GM23338 (cell line): ENCODE data around the gene RIMS1. TPM values are rescaled to one million over a fixed set of nuclear protein-coding genes. Genes with fewer than 3 reads are reported as not detected.

Experiments used
- ATAC-seq: fragments of 200-7000 bp; cut with Tn5 transposase; 3 replicates; pipeline ENCODE4 v1.9.1; 2020
- DNase-seq: peaks from one replicate; pipeline ENCODE4 v3.0.0-alpha.2; 2015; ENCODE audit warnings: low spot score
- H2AFZ ChIP-seq: fragments of 200-600 bp; sonication (generic); 2 replicates; pipeline ENCODE4 v1.8.0; 2016; ENCODE audit warnings: antibody characterized with exemption, mild to moderate bottlenecking, moderate library complexity
- H3F3A ChIP-seq: fragments of 200-600 bp; sonication (generic); replicated peaks from 2 replicates; pipeline ENCODE4 v1.8.0; 2017; ENCODE audit warnings: antibody characterized with exemption, mixed run types, low read depth
- H3K27ac ChIP-seq: fragments of 200-600 bp; sonication (generic); 2 replicates; pipeline ENCODE4 v1.6.1; 2016; ENCODE audit warnings: low read depth
- H3K27me3 ChIP-seq: fragments of 200-600 bp; sonication (generic); 2 replicates; pipeline ENCODE4 v1.8.0; 2016; ENCODE audit warnings: mild to moderate bottlenecking, mixed run types, moderate library complexity; ENCODE audit not compliant: insufficient read depth
- H3K36me3 ChIP-seq: fragments of 200-600 bp; sonication (generic); 2 replicates; pipeline ENCODE4 v1.8.0; 2016; ENCODE audit warnings: mild to moderate bottlenecking; ENCODE audit not compliant: insufficient read depth
- H3K4me1 ChIP-seq: fragments of 200-600 bp; sonication (generic); 2 replicates; pipeline ENCODE4 v1.8.0; 2016; ENCODE audit warnings: mild to moderate bottlenecking, moderate library complexity; ENCODE audit not compliant: insufficient read depth
- H3K4me2 ChIP-seq: fragments of 200-600 bp; sonication (generic); 2 replicates; pipeline ENCODE4 v1.7.1; 2017; ENCODE audit warnings: mixed run types
- H3K4me3 ChIP-seq: fragments of 200-600 bp; sonication (generic); 2 replicates; pipeline ENCODE4 v1.6.1; 2016; ENCODE audit warnings: mixed run types
- H3K79me2 ChIP-seq: fragments of 200-600 bp; sonication (generic); replicated peaks from 2 replicates; pipeline ENCODE4 v1.8.0; 2017; ENCODE audit warnings: mild to moderate bottlenecking; ENCODE audit not compliant: insufficient read depth
- H3K9me2 ChIP-seq: fragments of 200-600 bp; sonication (generic); 2 replicates; pipeline ENCODE4 v1.8.0; 2017; ENCODE audit not compliant: insufficient read depth
- H4K20me1 ChIP-seq: fragments of 200-600 bp; sonication (generic); replicated peaks from 2 replicates; pipeline ENCODE4 v1.8.0; 2017; ENCODE audit warnings: mild to moderate bottlenecking; ENCODE audit not compliant: insufficient read depth
- H3K27ac Mint-ChIP-seq: 2 replicates; pipeline ENCODE4 v1.8.0; 2020; ENCODE audit warnings: inconsistent platforms, mild to moderate bottlenecking, moderate library complexity, mixed read lengths
- H3K27me3 Mint-ChIP-seq: 3 replicates; pipeline ENCODE4 v1.8.0; 2022; ENCODE audit warnings: low read depth, mild to moderate bottlenecking, moderate library complexity, mixed read lengths, inconsistent platforms; ENCODE audit not compliant: insufficient read depth, poor library complexity
- H3K36me3 Mint-ChIP-seq: 3 replicates; pipeline ENCODE4 v1.8.0; 2021; ENCODE audit warnings: low read depth, mild to moderate bottlenecking, inconsistent platforms, moderate library complexity, mixed read lengths
- H3K4me1 Mint-ChIP-seq: 3 replicates; pipeline ENCODE4 v1.8.0; 2020; ENCODE audit warnings: mild to moderate bottlenecking, inconsistent platforms, mixed read lengths
- H3K4me3 Mint-ChIP-seq: 3 replicates; pipeline ENCODE4 v1.8.0; 2021; ENCODE audit warnings: moderate library complexity, mild to moderate bottlenecking, inconsistent platforms, mixed read lengths
- H3K9me3 Mint-ChIP-seq: 3 replicates; pipeline ENCODE4 v1.8.0; 2020; ENCODE audit warnings: moderate library complexity, mild to moderate bottlenecking, inconsistent platforms, mixed read lengths
- CREB1 ChIP-seq: fragments of 250-450 bp; sonication (Bioruptor Pico); IDR thresholded peaks from 2 replicates; pipeline ENCODE4 v1.5.0; 2020; ENCODE audit warnings: low read depth, mild to moderate bottlenecking, moderate library complexity
- EZH2 ChIP-seq: fragments of 200-600 bp; sonication (generic); IDR thresholded peaks from one replicate; pipeline ENCODE4 v1.8.0; 2017; ENCODE audit warnings: antibody characterized with exemption, mild to moderate bottlenecking, low read depth; ENCODE audit not compliant: unreplicated experiment
- EZH2phosphoT487 ChIP-seq: fragments of 200-600 bp; sonication (generic); IDR thresholded peaks from one replicate; pipeline ENCODE4 v1.8.1; 2018; ENCODE audit warnings: antibody characterized with exemption; ENCODE audit not compliant: unreplicated experiment
- JUNB ChIP-seq: IDR thresholded peaks from one replicate; pipeline ENCODE4 v1.6.1; 2016; ENCODE audit warnings: antibody characterized with exemption; ENCODE audit not compliant: unreplicated experiment
- NANOG ChIP-seq: IDR thresholded peaks from 2 replicates; pipeline ENCODE4 v1.6.1; 2016; ENCODE audit warnings: antibody characterized with exemption, borderline replicate concordance
- POLR2AphosphoS5 ChIP-seq: IDR thresholded peaks from 2 replicates; pipeline ENCODE4 v1.6.1; 2016; ENCODE audit warnings: antibody characterized with exemption, low read depth
- STAT1 ChIP-seq: IDR thresholded peaks from one replicate; pipeline ENCODE4 v1.6.1; 2016; ENCODE audit warnings: antibody characterized with exemption; ENCODE audit not compliant: unreplicated experiment
- ZNF114 ChIP-seq: fragments of 250-450 bp; sonication (Bioruptor Pico); IDR thresholded peaks from 2 replicates; pipeline ENCODE4 v1.5.0; 2020; ENCODE audit warnings: mild to moderate bottlenecking, moderate library complexity
- ZNF331 ChIP-seq: fragments of 250-450 bp; sonication (Bioruptor Pico); IDR thresholded peaks from 2 replicates; pipeline ENCODE4 v1.5.0; 2020; ENCODE audit warnings: low read depth, mild to moderate bottlenecking, moderate library complexity
- polyA plus RNA-seq: library from polyadenylated mRNA; unstranded; fragments of >200 nt; fragmentation: Nextera tagmentation; extraction: Ambion mirVana; gene quantifications from 2 replicates; pipeline ENCODE4 v1.2.1, GENCODE V29; 2016
- total RNA-seq: library from RNA; depleted of rRNA; stranded (reverse); fragments of >200 nt; shearing (Covaris generic); gene quantifications from 2 replicates; pipeline ENCODE4 v1.2.3, GENCODE V29; 2014
- TF ChIP-seq, protein P1 (sequence below), 2 experiments: fragments of 200-600 bp in 1 of 2; sonication (generic) in 1 of 2; conservative IDR thresholded peaks; 2 replicates each; pipeline versions ENCODE4 v1.5.1 to v1.6.1; 2016 to 2017; ENCODE audit warnings: antibody characterized with exemption in 2 of 2, low read depth in 2 of 2, mild to moderate bottlenecking in 2 of 2, moderate library complexity in 1 of 2
- TF ChIP-seq, protein P2 (sequence below): IDR thresholded peaks from one replicate; pipeline ENCODE4 v1.6.1; 2018; ENCODE audit warnings: antibody characterized with exemption; ENCODE audit not compliant: unreplicated experiment
- TF ChIP-seq, protein P3 (sequence below): IDR thresholded peaks from 2 replicates; pipeline ENCODE4 v1.6.1; 2016; ENCODE audit warnings: antibody characterized with exemption
- TF ChIP-seq, protein P4 (sequence below): fragments of 250-450 bp; sonication (Bioruptor Pico); IDR thresholded peaks from 2 replicates; pipeline ENCODE4 v1.5.0; 2020; ENCODE audit warnings: mild to moderate bottlenecking, moderate library complexity

Gene RIMS1
- total and polyA plus RNA-seq, 2 experiments from 2014 or later = 0.89 to 4.0 TPM

DNA sequence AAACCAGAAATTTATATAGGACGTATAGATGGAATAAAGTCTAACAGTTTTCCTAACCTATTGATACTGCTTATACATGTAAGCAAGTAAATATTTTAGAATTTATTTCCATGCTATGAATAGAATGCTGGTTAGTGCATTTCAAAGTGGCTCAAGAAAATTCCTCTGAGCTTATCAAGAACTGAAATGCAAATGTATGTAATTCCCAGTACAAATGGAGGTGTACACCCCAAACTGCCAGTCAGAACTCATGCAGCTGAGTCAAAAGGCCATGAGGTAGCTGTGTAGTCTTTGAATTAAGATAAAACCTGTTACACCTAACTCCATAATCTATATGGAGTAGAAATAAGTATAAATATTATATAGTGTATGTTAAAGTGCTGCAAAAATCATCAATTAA is 503.3 kb downstream of the RIMS1 start:
- no peaks in the 10 kb centered on the region for H3K27me3 Mint-ChIP-seq
- ATAC-seq (no peak), DNase-seq (no peak)
- no peaks in the 10 kb centered on the region for H3K9me2 ChIP-seq
- no peak overlapping the region for H3K27ac Mint-ChIP-seq
- H3K79me2 ChIP-seq = no peaks in the 10 kb centered on the region
- H3F3A ChIP-seq = no peaks in the 10 kb centered on the region
- H3K4me2 ChIP-seq = no peak overlapping the region
- H3K27ac ChIP-seq = no peak overlapping the region
- H2AFZ ChIP-seq = no peak overlapping the region
- no peaks in the 10 kb centered on the region for H3K9me3 Mint-ChIP-seq
- no peak overlapping the region for H3K4me3 ChIP-seq
- no peaks in the 10 kb centered on the region for H3K4me1 ChIP-seq
- H3K36me3 Mint-ChIP-seq = no peaks in the 10 kb centered on the region
- H4K20me1 ChIP-seq = no peaks in the 10 kb centered on the region
- H3K4me3 Mint-ChIP-seq = no peak overlapping the region
- H3K4me1 Mint-ChIP-seq = no peaks in the 10 kb centered on the region
- TF ChIP-seq, protein P1, sequence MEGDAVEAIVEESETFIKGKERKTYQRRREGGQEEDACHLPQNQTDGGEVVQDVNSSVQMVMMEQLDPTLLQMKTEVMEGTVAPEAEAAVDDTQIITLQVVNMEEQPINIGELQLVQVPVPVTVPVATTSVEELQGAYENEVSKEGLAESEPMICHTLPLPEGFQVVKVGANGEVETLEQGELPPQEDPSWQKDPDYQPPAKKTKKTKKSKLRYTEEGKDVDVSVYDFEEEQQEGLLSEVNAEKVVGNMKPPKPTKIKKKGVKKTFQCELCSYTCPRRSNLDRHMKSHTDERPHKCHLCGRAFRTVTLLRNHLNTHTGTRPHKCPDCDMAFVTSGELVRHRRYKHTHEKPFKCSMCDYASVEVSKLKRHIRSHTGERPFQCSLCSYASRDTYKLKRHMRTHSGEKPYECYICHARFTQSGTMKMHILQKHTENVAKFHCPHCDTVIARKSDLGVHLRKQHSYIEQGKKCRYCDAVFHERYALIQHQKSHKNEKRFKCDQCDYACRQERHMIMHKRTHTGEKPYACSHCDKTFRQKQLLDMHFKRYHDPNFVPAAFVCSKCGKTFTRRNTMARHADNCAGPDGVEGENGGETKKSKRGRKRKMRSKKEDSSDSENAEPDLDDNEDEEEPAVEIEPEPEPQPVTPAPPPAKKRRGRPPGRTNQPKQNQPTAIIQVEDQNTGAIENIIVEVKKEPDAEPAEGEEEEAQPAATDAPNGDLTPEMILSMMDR (conservative IDR thresholded peaks at IDR 0.05; ENCODE audit: low read depth in 2 of 2) = no peak
- no peak for TF ChIP-seq JUNB
- no peak for TF ChIP-seq CREB1
- no peak for TF ChIP-seq ZNF114 (CRISPR knock-in tag)
- TF ChIP-seq, protein P2, sequence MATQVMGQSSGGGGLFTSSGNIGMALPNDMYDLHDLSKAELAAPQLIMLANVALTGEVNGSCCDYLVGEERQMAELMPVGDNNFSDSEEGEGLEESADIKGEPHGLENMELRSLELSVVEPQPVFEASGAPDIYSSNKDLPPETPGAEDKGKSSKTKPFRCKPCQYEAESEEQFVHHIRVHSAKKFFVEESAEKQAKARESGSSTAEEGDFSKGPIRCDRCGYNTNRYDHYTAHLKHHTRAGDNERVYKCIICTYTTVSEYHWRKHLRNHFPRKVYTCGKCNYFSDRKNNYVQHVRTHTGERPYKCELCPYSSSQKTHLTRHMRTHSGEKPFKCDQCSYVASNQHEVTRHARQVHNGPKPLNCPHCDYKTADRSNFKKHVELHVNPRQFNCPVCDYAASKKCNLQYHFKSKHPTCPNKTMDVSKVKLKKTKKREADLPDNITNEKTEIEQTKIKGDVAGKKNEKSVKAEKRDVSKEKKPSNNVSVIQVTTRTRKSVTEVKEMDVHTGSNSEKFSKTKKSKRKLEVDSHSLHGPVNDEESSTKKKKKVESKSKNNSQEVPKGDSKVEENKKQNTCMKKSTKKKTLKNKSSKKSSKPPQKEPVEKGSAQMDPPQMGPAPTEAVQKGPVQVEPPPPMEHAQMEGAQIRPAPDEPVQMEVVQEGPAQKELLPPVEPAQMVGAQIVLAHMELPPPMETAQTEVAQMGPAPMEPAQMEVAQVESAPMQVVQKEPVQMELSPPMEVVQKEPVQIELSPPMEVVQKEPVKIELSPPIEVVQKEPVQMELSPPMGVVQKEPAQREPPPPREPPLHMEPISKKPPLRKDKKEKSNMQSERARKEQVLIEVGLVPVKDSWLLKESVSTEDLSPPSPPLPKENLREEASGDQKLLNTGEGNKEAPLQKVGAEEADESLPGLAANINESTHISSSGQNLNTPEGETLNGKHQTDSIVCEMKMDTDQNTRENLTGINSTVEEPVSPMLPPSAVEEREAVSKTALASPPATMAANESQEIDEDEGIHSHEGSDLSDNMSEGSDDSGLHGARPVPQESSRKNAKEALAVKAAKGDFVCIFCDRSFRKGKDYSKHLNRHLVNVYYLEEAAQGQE = no peak
- no peak for TF ChIP-seq EZH2
- no peak for TF ChIP-seq NANOG
- TF ChIP-seq, protein P3, sequence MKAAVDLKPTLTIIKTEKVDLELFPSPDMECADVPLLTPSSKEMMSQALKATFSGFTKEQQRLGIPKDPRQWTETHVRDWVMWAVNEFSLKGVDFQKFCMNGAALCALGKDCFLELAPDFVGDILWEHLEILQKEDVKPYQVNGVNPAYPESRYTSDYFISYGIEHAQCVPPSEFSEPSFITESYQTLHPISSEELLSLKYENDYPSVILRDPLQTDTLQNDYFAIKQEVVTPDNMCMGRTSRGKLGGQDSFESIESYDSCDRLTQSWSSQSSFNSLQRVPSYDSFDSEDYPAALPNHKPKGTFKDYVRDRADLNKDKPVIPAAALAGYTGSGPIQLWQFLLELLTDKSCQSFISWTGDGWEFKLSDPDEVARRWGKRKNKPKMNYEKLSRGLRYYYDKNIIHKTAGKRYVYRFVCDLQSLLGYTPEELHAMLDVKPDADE = no peak
- TF ChIP-seq, protein P4, sequence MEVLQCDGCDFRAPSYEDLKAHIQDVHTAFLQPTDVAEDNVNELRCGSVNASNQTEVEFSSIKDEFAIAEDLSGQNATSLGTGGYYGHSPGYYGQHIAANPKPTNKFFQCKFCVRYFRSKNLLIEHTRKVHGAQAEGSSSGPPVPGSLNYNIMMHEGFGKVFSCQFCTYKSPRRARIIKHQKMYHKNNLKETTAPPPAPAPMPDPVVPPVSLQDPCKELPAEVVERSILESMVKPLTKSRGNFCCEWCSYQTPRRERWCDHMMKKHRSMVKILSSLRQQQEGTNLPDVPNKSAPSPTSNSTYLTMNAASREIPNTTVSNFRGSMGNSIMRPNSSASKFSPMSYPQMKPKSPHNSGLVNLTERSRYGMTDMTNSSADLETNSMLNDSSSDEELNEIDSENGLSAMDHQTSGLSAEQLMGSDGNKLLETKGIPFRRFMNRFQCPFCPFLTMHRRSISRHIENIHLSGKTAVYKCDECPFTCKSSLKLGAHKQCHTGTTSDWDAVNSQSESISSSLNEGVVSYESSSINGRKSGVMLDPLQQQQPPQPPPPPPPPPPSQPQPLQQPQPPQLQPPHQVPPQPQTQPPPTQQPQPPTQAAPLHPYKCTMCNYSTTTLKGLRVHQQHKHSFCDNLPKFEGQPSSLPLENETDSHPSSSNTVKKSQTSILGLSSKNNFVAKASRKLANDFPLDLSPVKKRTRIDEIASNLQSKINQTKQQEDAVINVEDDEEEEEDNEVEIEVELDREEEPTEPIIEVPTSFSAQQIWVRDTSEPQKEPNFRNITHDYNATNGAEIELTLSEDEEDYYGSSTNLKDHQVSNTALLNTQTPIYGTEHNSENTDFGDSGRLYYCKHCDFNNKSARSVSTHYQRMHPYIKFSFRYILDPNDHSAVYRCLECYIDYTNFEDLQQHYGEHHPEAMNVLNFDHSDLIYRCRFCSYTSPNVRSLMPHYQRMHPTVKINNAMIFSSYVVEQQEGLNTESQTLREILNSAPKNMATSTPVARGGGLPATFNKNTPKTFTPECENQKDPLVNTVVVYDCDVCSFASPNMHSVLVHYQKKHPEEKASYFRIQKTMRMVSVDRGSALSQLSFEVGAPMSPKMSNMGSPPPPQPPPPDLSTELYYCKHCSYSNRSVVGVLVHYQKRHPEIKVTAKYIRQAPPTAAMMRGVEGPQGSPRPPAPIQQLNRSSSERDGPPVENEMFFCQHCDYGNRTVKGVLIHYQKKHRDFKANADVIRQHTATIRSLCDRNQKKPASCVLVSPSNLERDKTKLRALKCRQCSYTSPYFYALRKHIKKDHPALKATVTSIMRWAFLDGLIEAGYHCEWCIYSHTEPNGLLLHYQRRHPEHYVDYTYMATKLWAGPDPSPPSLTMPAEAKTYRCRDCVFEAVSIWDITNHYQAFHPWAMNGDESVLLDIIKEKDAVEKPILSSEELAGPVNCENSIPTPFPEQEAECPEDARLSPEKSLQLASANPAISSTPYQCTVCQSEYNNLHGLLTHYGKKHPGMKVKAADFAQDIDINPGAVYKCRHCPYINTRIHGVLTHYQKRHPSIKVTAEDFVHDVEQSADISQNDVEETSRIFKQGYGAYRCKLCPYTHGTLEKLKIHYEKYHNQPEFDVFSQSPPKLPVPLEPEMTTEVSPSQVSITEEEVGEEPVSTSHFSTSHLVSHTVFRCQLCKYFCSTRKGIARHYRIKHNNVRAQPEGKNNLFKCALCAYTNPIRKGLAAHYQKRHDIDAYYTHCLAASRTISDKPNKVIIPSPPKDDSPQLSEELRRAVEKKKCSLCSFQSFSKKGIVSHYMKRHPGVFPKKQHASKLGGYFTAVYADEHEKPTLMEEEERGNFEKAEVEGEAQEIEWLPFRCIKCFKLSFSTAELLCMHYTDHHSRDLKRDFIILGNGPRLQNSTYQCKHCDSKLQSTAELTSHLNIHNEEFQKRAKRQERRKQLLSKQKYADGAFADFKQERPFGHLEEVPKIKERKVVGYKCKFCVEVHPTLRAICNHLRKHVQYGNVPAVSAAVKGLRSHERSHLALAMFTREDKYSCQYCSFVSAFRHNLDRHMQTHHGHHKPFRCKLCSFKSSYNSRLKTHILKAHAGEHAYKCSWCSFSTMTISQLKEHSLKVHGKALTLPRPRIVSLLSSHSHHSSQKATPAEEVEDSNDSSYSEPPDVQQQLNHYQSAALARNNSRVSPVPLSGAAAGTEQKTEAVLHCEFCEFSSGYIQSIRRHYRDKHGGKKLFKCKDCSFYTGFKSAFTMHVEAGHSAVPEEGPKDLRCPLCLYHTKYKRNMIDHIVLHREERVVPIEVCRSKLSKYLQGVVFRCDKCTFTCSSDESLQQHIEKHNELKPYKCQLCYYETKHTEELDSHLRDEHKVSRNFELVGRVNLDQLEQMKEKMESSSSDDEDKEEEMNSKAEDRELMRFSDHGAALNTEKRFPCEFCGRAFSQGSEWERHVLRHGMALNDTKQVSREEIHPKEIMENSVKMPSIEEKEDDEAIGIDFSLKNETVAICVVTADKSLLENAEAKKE = no peak
- no peak for TF ChIP-seq STAT1
- TF ChIP-seq POLR2AphosphoS5 = no peak
- TF ChIP-seq EZH2phosphoT487 = no peak
- TF ChIP-seq ZNF331 = no peak
- no peaks in the 10 kb centered on the region for H3K36me3 ChIP-seq
- no peaks in the 10 kb centered on the region for H3K27me3 ChIP-seq
